GM12874 (cell line): ENCODE results near the gene SLC25A21.

Experiments used
- TF ChIP-seq, protein P1 (sequence below): IDR thresholded peaks from 2 replicates; pipeline ENCODE4 v1.5.1; 2011; ENCODE audit warnings: low read depth, mild to moderate bottlenecking, control low read depth, low read length, moderate library complexity; ENCODE audit not compliant: insufficient read depth

The SLC25A21 gene

DNA sequence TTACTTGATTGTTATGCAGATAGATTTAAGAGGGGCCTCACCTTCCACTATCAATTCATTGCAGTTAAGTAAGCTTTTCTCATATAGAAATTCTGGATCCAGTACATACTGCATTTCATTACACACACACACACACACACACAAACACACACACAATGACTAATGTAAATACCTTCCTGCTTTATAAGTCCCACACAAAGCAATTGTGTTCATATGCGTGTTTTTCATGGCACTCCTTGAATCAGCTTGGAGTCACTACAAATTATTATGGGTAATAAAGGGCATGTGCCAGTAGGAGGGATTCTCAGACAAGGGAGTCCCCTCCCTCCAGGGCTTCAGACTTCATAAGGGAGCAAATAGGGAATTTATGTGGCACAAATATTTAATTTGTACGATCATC, 29.9 kb upstream of the SLC25A21 start:
- TF ChIP-seq, protein P1, sequence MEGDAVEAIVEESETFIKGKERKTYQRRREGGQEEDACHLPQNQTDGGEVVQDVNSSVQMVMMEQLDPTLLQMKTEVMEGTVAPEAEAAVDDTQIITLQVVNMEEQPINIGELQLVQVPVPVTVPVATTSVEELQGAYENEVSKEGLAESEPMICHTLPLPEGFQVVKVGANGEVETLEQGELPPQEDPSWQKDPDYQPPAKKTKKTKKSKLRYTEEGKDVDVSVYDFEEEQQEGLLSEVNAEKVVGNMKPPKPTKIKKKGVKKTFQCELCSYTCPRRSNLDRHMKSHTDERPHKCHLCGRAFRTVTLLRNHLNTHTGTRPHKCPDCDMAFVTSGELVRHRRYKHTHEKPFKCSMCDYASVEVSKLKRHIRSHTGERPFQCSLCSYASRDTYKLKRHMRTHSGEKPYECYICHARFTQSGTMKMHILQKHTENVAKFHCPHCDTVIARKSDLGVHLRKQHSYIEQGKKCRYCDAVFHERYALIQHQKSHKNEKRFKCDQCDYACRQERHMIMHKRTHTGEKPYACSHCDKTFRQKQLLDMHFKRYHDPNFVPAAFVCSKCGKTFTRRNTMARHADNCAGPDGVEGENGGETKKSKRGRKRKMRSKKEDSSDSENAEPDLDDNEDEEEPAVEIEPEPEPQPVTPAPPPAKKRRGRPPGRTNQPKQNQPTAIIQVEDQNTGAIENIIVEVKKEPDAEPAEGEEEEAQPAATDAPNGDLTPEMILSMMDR: no peak

DNA sequence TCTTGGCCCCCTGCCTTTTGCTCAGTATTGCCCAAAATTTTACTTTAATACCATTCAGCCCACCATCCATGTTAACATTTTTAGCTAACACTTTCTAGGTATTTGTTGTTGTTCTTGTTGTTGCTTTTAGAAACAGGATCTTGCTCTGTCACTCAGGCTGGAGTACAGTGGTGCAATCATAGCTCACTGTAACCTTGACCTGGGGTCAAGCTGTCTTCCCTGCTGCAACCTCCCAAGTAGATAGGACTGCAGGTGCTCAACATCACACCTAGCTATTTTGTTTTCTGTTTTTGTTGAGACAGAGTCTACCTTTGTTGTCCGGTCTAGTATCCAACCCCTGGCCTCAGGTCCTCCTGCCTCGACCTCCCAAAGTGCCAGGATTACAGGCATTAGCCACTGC, 29.3 kb upstream of the SLC25A21 start:
- TF ChIP-seq, protein P1: no peak

DNA sequence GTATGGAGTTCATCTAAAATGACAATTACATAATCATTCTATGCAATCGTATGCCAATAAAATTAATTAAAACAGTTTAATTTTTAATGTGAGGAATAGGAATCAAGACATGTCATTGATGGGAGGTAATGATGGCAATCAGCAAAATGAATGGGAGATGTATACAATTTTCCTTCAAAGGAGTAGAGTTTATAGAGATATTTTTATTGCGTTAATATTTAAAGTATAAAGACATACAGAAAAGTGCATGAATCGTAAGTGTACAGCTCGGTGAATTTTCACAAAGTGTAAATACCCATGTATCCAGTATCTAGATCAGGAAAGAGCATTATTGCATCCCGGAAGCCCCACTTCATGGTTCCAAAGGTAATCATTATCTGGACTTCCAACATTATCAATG, 26.5 kb upstream of the SLC25A21 start:
- TF ChIP-seq, protein P1: no peak

DNA sequence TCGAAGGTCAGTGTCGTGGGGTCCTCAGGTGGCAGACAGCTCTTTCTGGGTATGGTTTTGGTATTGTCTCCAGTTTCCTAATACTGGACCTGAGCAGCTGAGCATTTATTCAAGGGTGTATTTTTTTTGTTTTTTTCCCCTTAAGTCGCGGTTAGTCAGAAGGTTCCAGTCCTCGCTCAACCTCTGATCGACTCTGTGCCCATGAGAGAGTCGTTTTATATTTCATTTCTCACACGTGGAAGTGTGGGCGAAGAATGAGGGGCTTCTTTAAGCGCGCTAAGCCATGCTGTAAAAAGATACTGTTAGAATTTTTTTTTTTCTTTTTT, 25.8 kb upstream of the SLC25A21 start:
- TF ChIP-seq, protein P1: no peak

DNA sequence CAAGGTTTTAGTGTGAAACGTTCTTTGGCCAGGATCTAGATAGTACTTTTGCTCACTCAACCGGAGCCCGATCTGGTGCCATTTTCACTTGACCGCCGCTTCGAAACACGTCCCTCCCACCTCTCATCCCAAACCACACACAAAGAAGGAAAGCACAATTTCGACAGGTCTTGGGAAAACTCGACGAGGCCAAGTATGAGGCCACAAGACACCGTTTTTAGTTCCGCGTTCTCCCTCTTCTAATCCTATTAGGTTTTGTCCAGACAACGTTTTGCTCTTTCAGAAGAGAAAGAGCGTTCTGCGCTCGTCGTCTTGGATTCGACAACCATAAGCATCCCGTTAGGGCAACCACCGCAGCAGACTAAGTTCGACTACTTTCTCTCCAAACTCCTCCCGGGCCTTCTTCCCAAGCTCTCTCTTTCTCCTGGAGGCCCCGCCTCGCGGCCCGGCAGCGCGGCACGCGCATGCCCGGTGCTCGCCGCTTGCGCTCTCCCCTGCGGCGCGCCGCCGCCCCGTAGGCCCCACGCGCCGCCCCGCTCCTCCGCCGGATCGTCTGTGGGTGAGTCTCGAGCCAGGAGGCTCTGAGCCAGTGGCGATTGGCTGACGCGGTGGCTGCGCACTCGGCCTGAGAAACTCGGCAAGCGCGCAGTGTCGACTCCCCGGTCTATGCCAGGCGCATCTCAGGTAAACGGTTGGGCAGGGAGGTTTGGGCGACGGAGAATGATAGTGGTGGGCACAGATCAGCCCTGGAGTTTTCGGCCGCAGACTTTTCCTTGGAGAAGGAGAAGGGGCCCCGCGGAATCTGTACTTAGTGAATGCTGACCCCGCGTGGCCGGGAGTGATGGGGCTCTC, 25.2 kb upstream of the SLC25A21 start, which contains the start of gene MIPOL1:
Gene MIPOL1 (plus strand): TSS at position 517 of the 852 bp plus-strand sequence. CDS start 49,952 bp downstream, outside the sequence.
- TF ChIP-seq, protein P1: no peak

DNA sequence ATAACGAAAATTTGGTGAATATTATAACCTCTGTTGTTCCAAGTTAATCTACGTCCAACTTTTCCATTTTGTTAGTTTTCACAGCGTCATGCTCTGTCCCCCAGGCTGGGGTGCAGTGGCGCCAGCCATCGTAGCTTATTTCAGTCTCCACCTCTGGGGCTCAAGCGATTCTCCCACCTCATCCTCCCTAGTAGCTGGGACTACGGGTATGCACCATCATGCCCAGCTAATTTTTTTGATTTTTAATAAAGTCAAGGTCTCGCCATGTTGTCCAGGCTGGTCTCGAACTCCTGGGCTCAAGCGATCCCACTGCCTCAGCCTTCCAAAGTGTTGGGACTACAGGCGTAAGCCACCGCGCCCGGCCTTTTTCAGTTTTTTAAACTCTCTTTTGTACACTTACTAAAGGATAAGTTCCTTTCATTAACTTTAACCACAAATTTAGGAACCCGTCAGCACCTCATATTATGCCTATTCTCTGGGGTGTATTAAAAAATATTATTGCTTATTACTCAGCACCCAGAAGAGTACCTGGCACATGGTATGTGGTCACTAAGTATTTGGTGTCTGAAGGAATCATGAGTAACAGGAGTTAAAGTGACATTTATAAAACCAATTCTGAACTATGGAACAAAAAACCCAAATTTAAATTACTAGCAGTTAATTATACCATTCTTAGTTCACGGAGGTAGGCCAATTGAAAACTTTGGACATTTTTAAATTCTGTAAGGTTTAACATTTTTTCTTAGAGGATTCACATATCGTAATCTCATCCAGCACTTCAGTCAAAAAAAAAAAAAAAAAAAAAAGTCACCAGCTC, 24.4 kb upstream of the SLC25A21 start:
- TF ChIP-seq, protein P1: no peak

DNA sequence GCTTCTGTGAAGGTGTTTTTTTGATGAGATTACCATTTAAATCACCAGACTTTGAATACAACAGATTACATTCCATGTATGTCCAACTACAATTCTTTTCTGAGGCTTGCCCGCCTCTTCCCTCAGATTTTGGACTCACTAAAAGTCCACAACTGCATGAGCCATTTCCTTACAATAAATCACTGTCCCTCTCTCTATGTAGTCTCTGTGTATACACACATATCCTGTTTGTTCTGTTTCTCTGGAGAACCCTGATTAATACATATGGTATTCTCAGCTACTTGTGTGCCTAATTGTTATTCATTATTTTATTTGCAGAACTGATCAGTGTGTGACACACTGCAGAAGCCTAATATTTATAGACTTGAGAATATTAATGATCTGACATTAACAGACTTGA, 22.9 kb upstream of the SLC25A21 start:
- TF ChIP-seq, protein P1: no peak
